Heart left ventricle (tissue), 16 donors: ENCODE measurements around the gene PDK2. TPM values are rescaled to one million over a fixed set of nuclear protein-coding genes. Genes with fewer than 3 reads are reported as not detected.

Source experiments
- ATAC-seq, 4 donors: fragments of 200-7000 bp; cut with Tn5 transposase; one replicate each; pipeline ENCODE4 v1.9.1; 2020 to 2022; ENCODE audit warnings: moderate library complexity in 4 of 4, mild to moderate bottlenecking in 3 of 4, moderate number of reproducible peaks in 1 of 4
- DNase-seq, 5 donors: peaks; one replicate each; pipeline ENCODE4 v3.0.0-alpha.2; 2020
- H3K27ac ChIP-seq, 12 donors: fragments of 200-600 bp; sonication (generic) in 4 of 12; one replicate each; pipeline versions ENCODE4 v1.5.0 to v1.8.0; 2016 to 2022; ENCODE audit warnings: mild to moderate bottlenecking in 2 of 12
- H3K27me3 ChIP-seq, 9 donors: fragments of 200-600 bp; sonication (generic) in 2 of 9; one replicate each; pipeline versions ENCODE4 v1.5.1 to v1.8.0; 2016 to 2022; ENCODE audit warnings: mild to moderate bottlenecking in 3 of 9
- H3K36me3 ChIP-seq, 9 donors: fragments of 200-600 bp; sonication (generic) in 2 of 9; one replicate each; pipeline versions ENCODE4 v1.5.0 to v1.8.0; 2018 to 2022; ENCODE audit warnings: mild to moderate bottlenecking in 2 of 9
- H3K4me1 ChIP-seq, 12 donors: fragments of 200-600 bp; sonication (generic) in 4 of 12; one replicate each; pipeline versions ENCODE4 v1.5.0 to v1.8.0; 2016 to 2022; ENCODE audit warnings: mild to moderate bottlenecking in 3 of 12
- H3K4me3 ChIP-seq, 12 donors: fragments of 200-600 bp; sonication (generic) in 4 of 12; one replicate each; pipeline versions ENCODE4 v1.5.0 to v1.8.0; 2017 to 2022; ENCODE audit warnings: mild to moderate bottlenecking in 9 of 12, moderate library complexity in 4 of 12
- H3K9me3 ChIP-seq, 12 donors: fragments of 200-600 bp; sonication (generic) in 4 of 12; one replicate each; pipeline versions ENCODE4 v1.5.0 to v1.8.0; 2016 to 2022; ENCODE audit warnings: mild to moderate bottlenecking in 1 of 12
- POLR2A ChIP-seq, 2 donors: fragments of 450-650 bp; IDR thresholded peaks; one replicate each; pipeline ENCODE4 v1.6.1; 2017; ENCODE audit warnings: antibody characterized with exemption in 2 of 2, mild to moderate bottlenecking in 2 of 2, moderate library complexity in 2 of 2
- WGBS, 4 donors: extraction: QIAGEN DNeasy Blood & Tissue Kit in 2 of 4; methylation state at CpG; one replicate each; pipeline versions ENCODE4 v1.1.5 to v1.1.7; 2013 to 2018; 5-methylcytosine and 5-hydroxymethylcytosine counted together
- intact Hi-C, 10 donors: fragments of 100-400 bp; cut with DNase I; formaldehyde crosslinking; loops; one replicate each; pipeline versions ENCODE4 v1.11.1 to v1.14.2; 2022
- polyA plus RNA-seq, 2 donors: library from polyadenylated mRNA; stranded (reverse); fragments of 200-250 nt; gene quantifications; one replicate each; pipeline ENCODE4 v1.2.3, GENCODE V29; 2013
- total RNA-seq, 9 donors: library from RNA; depleted of rRNA in 2 of 9; stranded (reverse); fragments of >200 nt in 2 of 9; fragmentation: NEBNext Ultra II Directional in 3 of 9; extraction: Animal tissue kit (Norgen Biotek cat#: 25700) in 3 of 9; gene quantifications; one replicate each; pipeline versions ENCODE4 v1.1.0 to v1.2.4, GENCODE V29; 2016 to 2023
- TF ChIP-seq, protein P1 (sequence below), 12 donors: fragments of 200-600 bp; sonication (generic) in 4 of 12; IDR thresholded peaks; one replicate each; pipeline versions ENCODE4 v1.5.0 to v1.8.0; 2018 to 2022; ENCODE audit warnings: antibody characterized with exemption in 12 of 12, mild to moderate bottlenecking in 5 of 12
- donor health status: ischemic (EF 13 %, LVEDD 7.1; RV severe dilation, severe dysfunction).
- donor health status: healthy with polysubstance abuse.
- donor health status: DM: no; HTN: yes; CAD: no.
- donor health status: DM: no; HTN: no; CAD: no.
- donor health status: ischemic (EF 25% LVEDD 6.9; RV normal size, moderate dysfunction).
- donor health status: ischemic (EF 25% LVEDD 5.7; RV mildly dilated, moderate dysfunction).
- donor health status: healthy.
- donor health status: DM: yes; HTN: yes; CAD: no.
- donor health status: ischemic (EF 35%, LVEDD 5.7; RV mildly dilated, moderate dysfunction).
- donor health status: nonischemic (EF 11% LVEDD 7.7; RV severe dilation, severe dysfunction).
- donor health status: DM: yes; HTN: yes; CAD: no.
- donor health status: PGD.
- donor health status: ischemic (EF 29% LVEDD 5.4; RV normal size, mild dysfunction).
- donor health status: nonischemic (EF 23%, LVEDD 6.1; RV moderate dilation, normal function).

The PDK2 gene
- total and polyA plus RNA-seq, 11 donors = 125 to 490 (median 187) TPM

DNA sequence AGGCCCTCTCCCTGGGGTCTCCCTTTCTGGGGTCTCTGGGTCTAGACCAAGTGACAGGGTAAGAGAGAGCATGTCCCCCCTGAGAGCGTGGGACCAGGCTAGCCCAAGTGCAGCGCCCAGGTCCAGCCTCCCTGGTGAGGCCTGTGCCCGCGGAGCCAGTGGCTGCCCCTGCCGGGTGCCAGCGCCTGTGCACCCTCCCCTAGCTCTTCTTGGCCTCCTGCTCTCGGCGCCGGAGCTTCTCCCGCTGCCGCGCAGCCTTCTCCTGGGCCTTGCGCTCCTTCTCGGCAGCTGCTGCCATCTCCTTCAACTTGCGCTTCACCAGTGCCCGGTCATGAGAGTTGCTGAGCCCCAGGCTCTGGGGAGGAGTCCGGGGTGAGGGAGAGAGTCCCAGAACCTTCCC, 17.5 kb downstream of the PDK2 start:
- Histone ChIP-seq H3K27me3 (peaks cover 0 to 24% (median 0%) of the 10 kb centered on the region in 9 donors), H3K9me3 (no peaks in the 10 kb centered on the region), H3K36me3 (peaks cover 0 to 32% (median 24%) of the 10 kb centered on the region in 9 donors), H3K27ac (peak overlapping the region; percentile 85 to 99 (median 95)), H3K4me1 (peaks cover 6 to 82% (median 35%) of the 10 kb centered on the region in 12 donors), H3K4me3 (no peak overlapping the region)
- WGBS, 4 donors = 74 to 83% (median 79%) methylated on average over 16 to 17 of the region's 17 CpGs
- TF ChIP-seq, protein P1, sequence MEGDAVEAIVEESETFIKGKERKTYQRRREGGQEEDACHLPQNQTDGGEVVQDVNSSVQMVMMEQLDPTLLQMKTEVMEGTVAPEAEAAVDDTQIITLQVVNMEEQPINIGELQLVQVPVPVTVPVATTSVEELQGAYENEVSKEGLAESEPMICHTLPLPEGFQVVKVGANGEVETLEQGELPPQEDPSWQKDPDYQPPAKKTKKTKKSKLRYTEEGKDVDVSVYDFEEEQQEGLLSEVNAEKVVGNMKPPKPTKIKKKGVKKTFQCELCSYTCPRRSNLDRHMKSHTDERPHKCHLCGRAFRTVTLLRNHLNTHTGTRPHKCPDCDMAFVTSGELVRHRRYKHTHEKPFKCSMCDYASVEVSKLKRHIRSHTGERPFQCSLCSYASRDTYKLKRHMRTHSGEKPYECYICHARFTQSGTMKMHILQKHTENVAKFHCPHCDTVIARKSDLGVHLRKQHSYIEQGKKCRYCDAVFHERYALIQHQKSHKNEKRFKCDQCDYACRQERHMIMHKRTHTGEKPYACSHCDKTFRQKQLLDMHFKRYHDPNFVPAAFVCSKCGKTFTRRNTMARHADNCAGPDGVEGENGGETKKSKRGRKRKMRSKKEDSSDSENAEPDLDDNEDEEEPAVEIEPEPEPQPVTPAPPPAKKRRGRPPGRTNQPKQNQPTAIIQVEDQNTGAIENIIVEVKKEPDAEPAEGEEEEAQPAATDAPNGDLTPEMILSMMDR (IDR thresholded peaks at IDR 0.05) = no peak
- no peak for TF ChIP-seq POLR2A (IDR thresholded peaks at IDR 0.05)
- peak in 3 of 4 donors; percentile 4 to 29 (median 17) for ATAC-seq
- DNase-seq = peak in 1 of 5 donors; percentile 62
- intact Hi-C loops = loop anchor here in 3 of 10 donors (5.0 to 10.0 kb wide), 4 partner anchors 35 to 65 kb away; partner anchors contain the start of gene SGCA (in 2 of the 3)

DNA sequence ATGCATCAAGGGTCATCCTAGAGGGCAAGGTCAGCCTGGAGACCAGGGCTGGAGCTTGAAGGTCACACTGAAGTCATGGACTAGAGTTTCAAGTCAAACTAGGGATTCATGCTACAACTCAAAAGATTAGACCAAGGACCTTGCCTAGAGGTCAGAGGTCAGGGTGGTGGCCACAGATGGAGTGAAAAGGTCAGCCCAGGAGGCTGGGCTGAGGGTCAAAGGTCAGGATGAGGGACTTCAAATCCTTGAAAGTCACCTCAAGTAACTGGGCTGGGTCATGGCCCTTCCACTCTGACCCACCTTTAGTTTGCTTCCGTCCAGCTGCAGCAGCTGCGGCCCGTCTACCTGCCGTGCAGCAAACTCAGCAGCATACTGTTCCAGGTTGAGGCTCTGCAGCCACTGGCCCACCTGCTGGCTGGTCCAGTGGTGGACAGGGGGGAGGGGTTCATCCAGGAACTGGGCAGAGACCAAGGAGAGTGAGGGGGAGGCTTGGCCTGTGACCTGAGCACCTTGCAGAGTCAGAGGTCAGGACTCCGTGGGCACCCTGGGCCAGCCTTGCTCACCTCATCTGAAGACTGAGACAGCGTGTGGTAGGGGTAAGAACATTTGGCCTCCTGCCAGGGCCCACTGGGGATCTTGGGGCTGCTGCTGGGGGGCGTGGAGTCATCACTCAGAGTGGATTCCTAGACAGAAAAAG, 18.6 kb downstream of the PDK2 start:
- Histone ChIP-seq H3K9me3 (no peaks in the 10 kb centered on the region), H3K27me3 (peaks cover 0 to 34% (median 0%) of the 10 kb centered on the region in 9 donors), H3K4me3 (no peak overlapping the region), H3K36me3 (peaks cover 0 to 21% (median 15%) of the 10 kb centered on the region in 9 donors), H3K27ac (peak overlapping the region; percentile 85 to 99 (median 95)), H3K4me1 (peaks cover 6 to 77% (median 33%) of the 10 kb centered on the region in 12 donors)
- TF ChIP-seq, protein P1 (IDR thresholded peaks at IDR 0.05) = no peak
- no peak for TF ChIP-seq POLR2A (IDR thresholded peaks at IDR 0.05)
- ATAC-seq = no peak
- DNase-seq = peak in 1 of 5 donors; percentile 33
- intact Hi-C loops = loop anchor here in 3 of 10 donors (5.0 to 10.0 kb wide), 4 partner anchors 34 to 64 kb away; partner anchors contain the start of gene SGCA (in 2 of the 3)
- 86 to 91% (median 88%) methylated on average over 7 of the region's 7 CpGs for WGBS, 4 donors

DNA sequence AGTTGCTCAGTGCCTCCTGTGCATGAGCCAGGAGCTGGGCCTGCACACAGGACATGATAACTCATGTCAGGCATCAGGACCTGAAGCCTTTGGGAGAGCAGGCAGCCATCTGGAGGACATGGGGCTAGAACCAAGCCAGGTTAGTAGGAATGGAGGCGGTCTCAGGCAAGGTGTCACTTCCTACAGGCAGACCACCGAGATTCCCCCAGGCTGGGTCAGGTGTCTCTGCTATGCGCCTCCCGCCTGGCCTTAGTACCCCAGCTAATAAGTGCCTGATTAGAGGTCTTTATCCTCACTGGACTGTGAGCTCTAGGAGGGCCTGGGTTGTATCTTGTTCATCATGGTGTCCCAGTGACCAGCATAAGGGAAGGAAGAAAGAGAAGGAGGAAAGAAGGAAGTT, 19.2 kb downstream of the PDK2 start:
- intact Hi-C loops = loop anchor here in 3 of 10 donors (5.0 to 10.0 kb wide), 4 partner anchors 33 to 63 kb away; partner anchors contain the start of gene SGCA (in 2 of the 3)
- no peak for ATAC-seq
- Histone ChIP-seq H3K27me3 (peaks cover 0 to 36% (median 0%) of the 10 kb centered on the region in 9 donors), H3K4me1 (peaks cover 6 to 77% (median 33%) of the 10 kb centered on the region in 12 donors), H3K36me3 (peaks cover 0 to 15% (median 10%) of the 10 kb centered on the region in 9 donors), H3K27ac (peak overlapping the region in 5 of 12 donors; percentile 95 to 99 (median 97)), H3K4me3 (no peak overlapping the region), H3K9me3 (no peaks in the 10 kb centered on the region)
- TF ChIP-seq, protein P1 (IDR thresholded peaks at IDR 0.05) = no peak
- TF ChIP-seq POLR2A (IDR thresholded peaks at IDR 0.05) = no peak
- no peak for DNase-seq
- 71 to 89% (median 86%) methylated on average over 4 of the region's 4 CpGs for WGBS, 4 donors

DNA sequence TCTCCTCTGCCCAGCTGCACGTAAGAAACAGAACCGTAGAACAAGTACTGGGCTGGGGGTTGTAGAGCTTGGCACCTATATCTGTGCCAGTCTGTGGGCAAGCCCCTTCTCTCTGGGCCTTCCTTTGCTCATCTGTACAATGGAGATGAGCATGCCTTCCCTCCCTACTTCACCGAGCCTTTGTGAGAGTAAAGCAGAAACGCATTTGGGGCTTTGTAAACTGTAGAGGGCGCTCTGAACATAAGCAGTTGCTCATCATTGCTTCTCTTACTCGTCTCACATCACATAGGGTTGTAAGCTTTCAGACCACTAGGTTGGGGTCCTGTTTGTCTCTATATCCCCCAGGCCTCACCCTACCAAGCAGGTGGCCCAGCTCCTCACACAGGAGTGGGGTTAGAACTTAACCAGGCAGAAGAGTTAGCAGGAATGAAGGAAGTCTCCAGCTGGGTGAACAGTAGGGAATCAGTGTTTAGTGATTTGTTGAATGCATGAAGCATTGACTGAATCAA, 19.8 kb downstream of the PDK2 start:
- TF ChIP-seq, protein P1 (IDR thresholded peaks at IDR 0.05) = peak; percentile 31 to 70 (median 53)
- no peak for TF ChIP-seq POLR2A (IDR thresholded peaks at IDR 0.05)
- no peak for ATAC-seq
- Histone ChIP-seq H3K27me3 (peaks cover 0 to 36% (median 0%) of the 10 kb centered on the region in 9 donors), H3K4me3 (no peak overlapping the region), H3K4me1 (peaks cover 6 to 76% (median 33%) of the 10 kb centered on the region in 12 donors), H3K36me3 (peaks cover 0 to 10% (median 5%) of the 10 kb centered on the region in 9 donors), H3K9me3 (no peaks in the 10 kb centered on the region), H3K27ac (peak overlapping the region in 5 of 12 donors; percentile 8 to 99 (median 95))
- 20 to 30% (median 23%) methylated on average over 6 of the region's 6 CpGs for WGBS, 4 donors
- intact Hi-C loops = loop anchor here in 8 of 10 donors (5.0 to 10.0 kb wide), 5 partner anchors 32 to 67 kb away; partner anchors contain the start of gene SGCA (in 2 of the 8)
- no peak for DNase-seq
